Esophagus squamous epithelium (tissue), 4 donors: ENCODE data around the gene SCN2B.

Experiments
- POLR2A ChIP-seq, 4 donors: fragments of 450-650 bp; IDR thresholded peaks; one replicate each; pipeline ENCODE4 v1.6.1; 2017; ENCODE audit warnings: antibody characterized with exemption in 4 of 4, mild to moderate bottlenecking in 4 of 4, moderate library complexity in 3 of 4
- TF ChIP-seq, protein P1 (sequence below), 6 experiments: fragments of 450-650 bp in 4 of 6; fragments of 200-600 bp in 2 of 6; sonication (generic) in 2 of 6; IDR thresholded peaks; one replicate each; pipeline ENCODE4 v1.5.1; 2016 to 2019; ENCODE audit warnings: antibody characterized with exemption in 6 of 6, mild to moderate bottlenecking in 4 of 6, moderate library complexity in 4 of 6

- TF ChIP-seq, protein P1, sequence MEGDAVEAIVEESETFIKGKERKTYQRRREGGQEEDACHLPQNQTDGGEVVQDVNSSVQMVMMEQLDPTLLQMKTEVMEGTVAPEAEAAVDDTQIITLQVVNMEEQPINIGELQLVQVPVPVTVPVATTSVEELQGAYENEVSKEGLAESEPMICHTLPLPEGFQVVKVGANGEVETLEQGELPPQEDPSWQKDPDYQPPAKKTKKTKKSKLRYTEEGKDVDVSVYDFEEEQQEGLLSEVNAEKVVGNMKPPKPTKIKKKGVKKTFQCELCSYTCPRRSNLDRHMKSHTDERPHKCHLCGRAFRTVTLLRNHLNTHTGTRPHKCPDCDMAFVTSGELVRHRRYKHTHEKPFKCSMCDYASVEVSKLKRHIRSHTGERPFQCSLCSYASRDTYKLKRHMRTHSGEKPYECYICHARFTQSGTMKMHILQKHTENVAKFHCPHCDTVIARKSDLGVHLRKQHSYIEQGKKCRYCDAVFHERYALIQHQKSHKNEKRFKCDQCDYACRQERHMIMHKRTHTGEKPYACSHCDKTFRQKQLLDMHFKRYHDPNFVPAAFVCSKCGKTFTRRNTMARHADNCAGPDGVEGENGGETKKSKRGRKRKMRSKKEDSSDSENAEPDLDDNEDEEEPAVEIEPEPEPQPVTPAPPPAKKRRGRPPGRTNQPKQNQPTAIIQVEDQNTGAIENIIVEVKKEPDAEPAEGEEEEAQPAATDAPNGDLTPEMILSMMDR (IDR thresholded peaks at IDR 0.05) = no peak
- no peak for TF ChIP-seq POLR2A (IDR thresholded peaks at IDR 0.05)
Measured at GRCh38 chr11:118222437-118222836, 46.0 kb upstream of the SCN2B start.
